GM12878 (cell line): ENCODE measurements around the gene MUC12.

Experiments used
- ATF3 ChIP-seq: IDR thresholded peaks from 2 replicates; pipeline ENCODE4 v1.6.1; 2011; ENCODE audit warnings: low read depth, mild to moderate bottlenecking, low read length, moderate library complexity, borderline replicate concordance; ENCODE audit errors: extremely low read depth
- BHLHE40 ChIP-seq, 2 experiments: fragments of 450-650 bp in 1 of 2; IDR thresholded peaks; 2 replicates each; pipeline ENCODE4 v1.6.1; 2011 to 2017; ENCODE audit warnings: low read depth in 2 of 2, borderline replicate concordance in 1 of 2, improper control_type of control experiment in 1 of 2, low read length in 1 of 2, mild to moderate bottlenecking in 1 of 2
- FOXK2 ChIP-seq: fragments of 450-650 bp; IDR thresholded peaks from 2 replicates; pipeline ENCODE4 v1.6.1; 2017; ENCODE audit warnings: mild to moderate bottlenecking, moderate library complexity
- NFIC ChIP-seq: IDR thresholded peaks from 2 replicates; pipeline ENCODE4 v1.6.1; 2012; ENCODE audit warnings: low read depth, mild to moderate bottlenecking, inconsistent platforms, low read length, moderate library complexity
- NFXL1 ChIP-seq: fragments of 450-650 bp; IDR thresholded peaks from 2 replicates; pipeline ENCODE4 v1.6.1; 2017; ENCODE audit warnings: antibody characterized with exemption, mild to moderate bottlenecking, borderline replicate concordance
- POLR2A ChIP-seq: IDR thresholded peaks from 2 replicates; pipeline ENCODE4 v1.6.1; 2011; ENCODE audit warnings: low read depth, mild to moderate bottlenecking, low read length
- YBX1 ChIP-seq: fragments of 450-650 bp; IDR thresholded peaks from 2 replicates; pipeline ENCODE4 v1.6.1; 2016; ENCODE audit warnings: antibody characterized with exemption
- TF ChIP-seq, protein P1 (sequence below): IDR thresholded peaks from 2 replicates; pipeline ENCODE4 v1.6.1; 2012; ENCODE audit warnings: mild to moderate bottlenecking, low read depth, low read length
- TF ChIP-seq, protein P2 (sequence below): fragments of 450-650 bp; IDR thresholded peaks from 2 replicates; pipeline ENCODE4 v1.6.1; 2017; ENCODE audit warnings: low read depth, mild to moderate bottlenecking, moderate library complexity
- TF ChIP-seq, protein P3 (sequence below): IDR thresholded peaks from 2 replicates; pipeline ENCODE4 v1.6.1; 2012; ENCODE audit warnings: improper control_type of control experiment, low read depth, low read length; ENCODE audit not compliant: insufficient replicate concordance

- TF ChIP-seq, protein P1, sequence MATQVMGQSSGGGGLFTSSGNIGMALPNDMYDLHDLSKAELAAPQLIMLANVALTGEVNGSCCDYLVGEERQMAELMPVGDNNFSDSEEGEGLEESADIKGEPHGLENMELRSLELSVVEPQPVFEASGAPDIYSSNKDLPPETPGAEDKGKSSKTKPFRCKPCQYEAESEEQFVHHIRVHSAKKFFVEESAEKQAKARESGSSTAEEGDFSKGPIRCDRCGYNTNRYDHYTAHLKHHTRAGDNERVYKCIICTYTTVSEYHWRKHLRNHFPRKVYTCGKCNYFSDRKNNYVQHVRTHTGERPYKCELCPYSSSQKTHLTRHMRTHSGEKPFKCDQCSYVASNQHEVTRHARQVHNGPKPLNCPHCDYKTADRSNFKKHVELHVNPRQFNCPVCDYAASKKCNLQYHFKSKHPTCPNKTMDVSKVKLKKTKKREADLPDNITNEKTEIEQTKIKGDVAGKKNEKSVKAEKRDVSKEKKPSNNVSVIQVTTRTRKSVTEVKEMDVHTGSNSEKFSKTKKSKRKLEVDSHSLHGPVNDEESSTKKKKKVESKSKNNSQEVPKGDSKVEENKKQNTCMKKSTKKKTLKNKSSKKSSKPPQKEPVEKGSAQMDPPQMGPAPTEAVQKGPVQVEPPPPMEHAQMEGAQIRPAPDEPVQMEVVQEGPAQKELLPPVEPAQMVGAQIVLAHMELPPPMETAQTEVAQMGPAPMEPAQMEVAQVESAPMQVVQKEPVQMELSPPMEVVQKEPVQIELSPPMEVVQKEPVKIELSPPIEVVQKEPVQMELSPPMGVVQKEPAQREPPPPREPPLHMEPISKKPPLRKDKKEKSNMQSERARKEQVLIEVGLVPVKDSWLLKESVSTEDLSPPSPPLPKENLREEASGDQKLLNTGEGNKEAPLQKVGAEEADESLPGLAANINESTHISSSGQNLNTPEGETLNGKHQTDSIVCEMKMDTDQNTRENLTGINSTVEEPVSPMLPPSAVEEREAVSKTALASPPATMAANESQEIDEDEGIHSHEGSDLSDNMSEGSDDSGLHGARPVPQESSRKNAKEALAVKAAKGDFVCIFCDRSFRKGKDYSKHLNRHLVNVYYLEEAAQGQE = no peak
- no peak for TF ChIP-seq ATF3
- TF ChIP-seq NFIC = no peak
- no peak for TF ChIP-seq NFXL1
- TF ChIP-seq YBX1 = no peak
- TF ChIP-seq BHLHE40 (IDR thresholded peaks at IDR 0.05; ENCODE audit: borderline replicate concordance in 1 of 2, low read depth in 2 of 2, low read length in 1 of 2) = no peak
- TF ChIP-seq, protein P2, sequence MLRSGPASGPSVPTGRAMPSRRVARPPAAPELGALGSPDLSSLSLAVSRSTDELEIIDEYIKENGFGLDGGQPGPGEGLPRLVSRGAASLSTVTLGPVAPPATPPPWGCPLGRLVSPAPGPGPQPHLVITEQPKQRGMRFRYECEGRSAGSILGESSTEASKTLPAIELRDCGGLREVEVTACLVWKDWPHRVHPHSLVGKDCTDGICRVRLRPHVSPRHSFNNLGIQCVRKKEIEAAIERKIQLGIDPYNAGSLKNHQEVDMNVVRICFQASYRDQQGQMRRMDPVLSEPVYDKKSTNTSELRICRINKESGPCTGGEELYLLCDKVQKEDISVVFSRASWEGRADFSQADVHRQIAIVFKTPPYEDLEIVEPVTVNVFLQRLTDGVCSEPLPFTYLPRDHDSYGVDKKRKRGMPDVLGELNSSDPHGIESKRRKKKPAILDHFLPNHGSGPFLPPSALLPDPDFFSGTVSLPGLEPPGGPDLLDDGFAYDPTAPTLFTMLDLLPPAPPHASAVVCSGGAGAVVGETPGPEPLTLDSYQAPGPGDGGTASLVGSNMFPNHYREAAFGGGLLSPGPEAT = no peak
- no peak for TF ChIP-seq POLR2A
- TF ChIP-seq FOXK2 = no peak
- TF ChIP-seq, protein P3, sequence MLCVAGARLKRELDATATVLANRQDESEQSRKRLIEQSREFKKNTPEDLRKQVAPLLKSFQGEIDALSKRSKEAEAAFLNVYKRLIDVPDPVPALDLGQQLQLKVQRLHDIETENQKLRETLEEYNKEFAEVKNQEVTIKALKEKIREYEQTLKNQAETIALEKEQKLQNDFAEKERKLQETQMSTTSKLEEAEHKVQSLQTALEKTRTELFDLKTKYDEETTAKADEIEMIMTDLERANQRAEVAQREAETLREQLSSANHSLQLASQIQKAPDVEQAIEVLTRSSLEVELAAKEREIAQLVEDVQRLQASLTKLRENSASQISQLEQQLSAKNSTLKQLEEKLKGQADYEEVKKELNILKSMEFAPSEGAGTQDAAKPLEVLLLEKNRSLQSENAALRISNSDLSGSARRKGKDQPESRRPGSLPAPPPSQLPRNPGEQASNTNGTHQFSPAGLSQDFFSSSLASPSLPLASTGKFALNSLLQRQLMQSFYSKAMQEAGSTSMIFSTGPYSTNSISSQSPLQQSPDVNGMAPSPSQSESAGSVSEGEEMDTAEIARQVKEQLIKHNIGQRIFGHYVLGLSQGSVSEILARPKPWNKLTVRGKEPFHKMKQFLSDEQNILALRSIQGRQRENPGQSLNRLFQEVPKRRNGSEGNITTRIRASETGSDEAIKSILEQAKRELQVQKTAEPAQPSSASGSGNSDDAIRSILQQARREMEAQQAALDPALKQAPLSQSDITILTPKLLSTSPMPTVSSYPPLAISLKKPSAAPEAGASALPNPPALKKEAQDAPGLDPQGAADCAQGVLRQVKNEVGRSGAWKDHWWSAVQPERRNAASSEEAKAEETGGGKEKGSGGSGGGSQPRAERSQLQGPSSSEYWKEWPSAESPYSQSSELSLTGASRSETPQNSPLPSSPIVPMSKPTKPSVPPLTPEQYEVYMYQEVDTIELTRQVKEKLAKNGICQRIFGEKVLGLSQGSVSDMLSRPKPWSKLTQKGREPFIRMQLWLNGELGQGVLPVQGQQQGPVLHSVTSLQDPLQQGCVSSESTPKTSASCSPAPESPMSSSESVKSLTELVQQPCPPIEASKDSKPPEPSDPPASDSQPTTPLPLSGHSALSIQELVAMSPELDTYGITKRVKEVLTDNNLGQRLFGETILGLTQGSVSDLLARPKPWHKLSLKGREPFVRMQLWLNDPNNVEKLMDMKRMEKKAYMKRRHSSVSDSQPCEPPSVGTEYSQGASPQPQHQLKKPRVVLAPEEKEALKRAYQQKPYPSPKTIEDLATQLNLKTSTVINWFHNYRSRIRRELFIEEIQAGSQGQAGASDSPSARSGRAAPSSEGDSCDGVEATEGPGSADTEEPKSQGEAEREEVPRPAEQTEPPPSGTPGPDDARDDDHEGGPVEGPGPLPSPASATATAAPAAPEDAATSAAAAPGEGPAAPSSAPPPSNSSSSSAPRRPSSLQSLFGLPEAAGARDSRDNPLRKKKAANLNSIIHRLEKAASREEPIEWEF = no peak
Observed at GRCh38 chr7:100974021-100974420, 4.7 kb downstream of the MUC12 start.
